Bronchial epithelial cell (primary cell): ENCODE results near the gene RRH. TPM values are rescaled to one million over a fixed set of nuclear protein-coding genes. Genes with fewer than 3 reads are reported as not detected.

Experiments
- DNase-seq: peaks from one replicate; pipeline ENCODE4 v3.0.0-alpha.2; 2010; ENCODE audit warnings: low read depth
- FAIRE-seq: peaks from 2 replicates; lab custom pipeline; 2011; peaks lifted over from hg19 to GRCh38; lab: Jason Lieb, UNC
- H3K27me3 ChIP-seq: 2 replicates; pipeline ENCODE4 v1.5.1; 2011; ENCODE audit warnings: low read length; ENCODE audit not compliant: control insufficient read depth, insufficient read depth
- H3K36me3 ChIP-seq: 2 replicates; pipeline ENCODE4 v1.5.1; 2011; ENCODE audit warnings: low read length; ENCODE audit not compliant: control insufficient read depth, insufficient read depth
- H3K4me3 ChIP-seq: 2 replicates; pipeline ENCODE4 v1.5.1; 2011; ENCODE audit warnings: mild to moderate bottlenecking, low read depth, low read length, control low read depth
- total RNA-seq: library from RNA; depleted of rRNA; stranded (reverse); fragments of >200 nt; gene quantifications from 2 replicates; pipeline ENCODE4 v1.2.1, GENCODE V29; 2014
- TF ChIP-seq, protein P1 (sequence below): IDR thresholded peaks from 2 replicates; pipeline ENCODE4 v1.5.1; 2011; ENCODE audit warnings: mild to moderate bottlenecking, moderate library complexity, low read length, control low read depth, inconsistent platforms; ENCODE audit not compliant: insufficient read depth, severe bottlenecking

The RRH gene
- total RNA-seq, 1 donor from 2014 or later, result 0.26 TPM

DNA sequence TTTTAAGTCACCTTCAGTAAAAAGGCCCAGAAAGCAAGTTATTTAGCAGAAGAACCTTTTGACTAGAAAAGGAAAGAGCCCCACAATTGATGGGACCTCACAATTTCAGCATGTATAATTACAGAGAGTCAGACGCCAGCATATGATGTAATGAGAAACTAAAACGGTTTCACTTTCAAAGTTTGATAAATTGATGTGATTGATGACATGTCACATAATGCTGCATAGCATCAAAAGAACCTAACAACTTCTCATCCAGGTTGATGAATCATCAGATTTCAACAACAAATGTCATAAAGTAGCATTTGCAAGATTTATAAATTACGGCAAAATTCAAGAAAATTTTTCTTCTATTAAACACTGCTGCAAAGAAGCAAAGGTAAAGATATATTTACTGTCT lies 16.1 kb upstream of the RRH start:
- Histone ChIP-seq H3K36me3 (no peaks in the 10 kb centered on the region), H3K4me3 (no peak overlapping the region), H3K27me3 (no peaks in the 10 kb centered on the region)
- DNase-seq (no peak), FAIRE-seq (no peak)
- TF ChIP-seq, protein P1, sequence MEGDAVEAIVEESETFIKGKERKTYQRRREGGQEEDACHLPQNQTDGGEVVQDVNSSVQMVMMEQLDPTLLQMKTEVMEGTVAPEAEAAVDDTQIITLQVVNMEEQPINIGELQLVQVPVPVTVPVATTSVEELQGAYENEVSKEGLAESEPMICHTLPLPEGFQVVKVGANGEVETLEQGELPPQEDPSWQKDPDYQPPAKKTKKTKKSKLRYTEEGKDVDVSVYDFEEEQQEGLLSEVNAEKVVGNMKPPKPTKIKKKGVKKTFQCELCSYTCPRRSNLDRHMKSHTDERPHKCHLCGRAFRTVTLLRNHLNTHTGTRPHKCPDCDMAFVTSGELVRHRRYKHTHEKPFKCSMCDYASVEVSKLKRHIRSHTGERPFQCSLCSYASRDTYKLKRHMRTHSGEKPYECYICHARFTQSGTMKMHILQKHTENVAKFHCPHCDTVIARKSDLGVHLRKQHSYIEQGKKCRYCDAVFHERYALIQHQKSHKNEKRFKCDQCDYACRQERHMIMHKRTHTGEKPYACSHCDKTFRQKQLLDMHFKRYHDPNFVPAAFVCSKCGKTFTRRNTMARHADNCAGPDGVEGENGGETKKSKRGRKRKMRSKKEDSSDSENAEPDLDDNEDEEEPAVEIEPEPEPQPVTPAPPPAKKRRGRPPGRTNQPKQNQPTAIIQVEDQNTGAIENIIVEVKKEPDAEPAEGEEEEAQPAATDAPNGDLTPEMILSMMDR, result no peak

DNA sequence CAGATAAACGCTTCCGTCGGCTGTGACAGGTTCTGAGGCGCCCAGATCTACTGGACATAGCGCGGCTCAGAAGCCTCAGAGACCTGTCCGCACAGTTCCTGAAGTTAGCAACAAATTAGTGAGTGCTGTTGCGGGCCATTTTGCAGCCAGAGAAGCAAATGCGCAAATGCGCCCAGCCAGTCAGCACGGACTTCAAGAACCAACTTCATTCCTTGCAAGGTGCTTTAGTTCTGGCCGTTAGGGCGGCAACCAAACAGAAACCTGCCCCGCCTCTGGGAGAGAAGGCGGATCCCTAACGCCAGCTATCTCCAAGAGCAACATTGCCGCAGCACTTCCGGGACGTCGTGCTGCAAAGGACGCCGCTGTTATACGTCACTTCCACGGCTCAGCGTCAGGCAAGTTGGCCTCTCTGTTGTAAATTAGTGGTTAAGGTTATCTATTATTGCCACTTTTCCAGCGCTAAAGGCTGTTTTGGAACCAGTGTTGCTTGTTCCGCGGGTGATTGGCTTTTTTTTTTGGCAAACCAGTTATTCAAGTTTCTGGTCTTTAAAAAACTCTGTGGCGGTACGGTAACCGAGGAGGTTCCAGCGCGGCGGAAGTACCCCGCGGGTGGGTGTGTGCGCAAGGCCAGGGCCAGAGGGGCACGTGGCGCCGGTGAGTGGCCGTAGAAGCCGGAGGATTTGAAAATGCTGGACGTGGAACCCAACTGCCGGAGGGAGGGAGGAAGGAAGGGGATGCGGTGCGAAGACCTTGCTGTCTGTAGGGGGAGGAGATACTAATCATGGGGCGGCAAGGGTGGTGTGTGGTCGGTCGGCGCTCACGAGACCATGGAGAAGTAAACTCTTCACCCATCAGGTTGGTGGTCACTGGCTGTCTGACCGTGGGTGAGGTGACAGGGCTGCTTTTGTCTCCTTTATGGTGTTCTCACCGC lies 12.4 kb upstream of the RRH start, which contains the start of gene GAR1:
Gene GAR1, plus strand, starts transcription at position 612 of the 931 bp plus-strand sequence. CDS start 403 bp downstream, outside the sequence.
- FAIRE-seq (peak; percentile 90), DNase-seq (peak; percentile 93)
- Histone ChIP-seq H3K36me3 (peaks cover 1% of the 10 kb centered on the region), H3K27me3 (no peaks in the 10 kb centered on the region), H3K4me3 (peak within 1 kb of the TSS; percentile 98)
- TF ChIP-seq, protein P1, result no peak

DNA sequence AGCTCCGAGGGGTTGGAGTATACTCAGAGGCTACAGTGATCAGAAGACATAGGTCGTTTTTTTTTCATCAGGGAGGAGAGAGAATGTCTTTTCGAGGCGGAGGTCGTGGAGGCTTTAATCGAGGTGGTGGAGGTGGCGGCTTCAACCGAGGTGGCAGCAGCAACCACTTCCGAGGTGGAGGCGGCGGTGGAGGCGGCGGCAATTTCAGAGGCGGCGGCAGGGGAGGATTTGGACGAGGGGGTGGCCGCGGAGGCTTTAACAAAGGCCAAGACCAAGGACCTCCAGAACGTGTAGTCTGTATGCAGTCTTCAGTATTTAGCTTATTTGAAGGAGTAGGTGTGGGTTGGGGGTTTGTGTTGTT lies 11.7 kb upstream of the RRH start:
- no peak for DNase-seq
- TF ChIP-seq, protein P1, result no peak
- Histone ChIP-seq H3K4me3 (peak overlapping the region; percentile 98), H3K27me3 (no peaks in the 10 kb centered on the region), H3K36me3 (peaks cover 1% of the 10 kb centered on the region)
- FAIRE-seq, result no peak

GRCh38 chr4:109816894-109817293 lies 10.9 kb upstream of the RRH start:
- DNase-seq (no peak), FAIRE-seq (no peak)
- Histone ChIP-seq H3K36me3 (peaks cover 1% of the 10 kb centered on the region), H3K27me3 (no peaks in the 10 kb centered on the region), H3K4me3 (no peak overlapping the region)
- TF ChIP-seq, protein P1, result no peak

DNA sequence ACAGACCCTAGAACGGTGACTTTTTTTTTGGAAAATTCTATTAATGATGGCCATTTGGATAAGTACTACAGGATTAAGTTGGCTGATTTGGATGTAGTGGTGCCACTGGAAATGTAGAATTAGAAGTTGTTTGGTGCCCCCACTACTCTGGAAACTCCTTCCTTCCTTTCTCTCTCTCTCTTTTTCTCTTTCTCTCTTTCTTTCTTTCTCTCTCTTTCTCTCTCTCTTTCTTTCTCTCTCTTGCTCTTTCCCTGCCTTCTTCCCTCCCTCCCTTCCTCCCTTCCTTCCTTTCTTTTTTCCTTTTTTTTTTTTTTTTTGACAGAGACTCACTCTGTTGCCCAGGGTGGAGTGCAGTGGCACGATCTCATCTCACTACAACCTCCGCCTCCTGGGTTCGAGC lies 9.5 kb upstream of the RRH start:
- H3K4me3 ChIP-seq, result no peak overlapping the region
- H3K27me3 ChIP-seq, result no peaks in the 10 kb centered on the region
- no peak for DNase-seq
- TF ChIP-seq, protein P1, result no peak
- no peak for FAIRE-seq
- peaks cover 5% of the 10 kb centered on the region for H3K36me3 ChIP-seq
